ENCODE measurements around the gene LRFN2.

GRCh38 chr6:40586369-40587201 lies 579 bp downstream of the LRFN2 start:
- TF ChIP-seq CTCF (IDR thresholded peaks at IDR 0.05) (no peak), GATA2 (CRISPR knock-in tag; IDR thresholded peaks at IDR 0.05) (no peak)
